Retinal pigment epithelial cell (primary cell): Measurements from ENCODE around the gene CRTC1.
A peak's percentile ranks its signal among the peaks of the same experiment; 100 is the strongest.

ENCODE experiments used
- DNase-seq: peaks from one replicate; pipeline ENCODE4 v3.0.0-alpha.2; 2010; ENCODE audit warnings: low read depth
- H3K4me3 ChIP-seq: 2 replicates; pipeline ENCODE4 v1.5.1; 2011; ENCODE audit warnings: mild to moderate bottlenecking, low read length, control low read depth, moderate library complexity
- TF ChIP-seq, protein P1 (sequence below): conservative IDR thresholded peaks from 2 replicates; pipeline ENCODE4 v1.5.1; 2011; ENCODE audit warnings: low read depth, low read length, control low read depth, inconsistent platforms

Gene CRTC1

DNA sequence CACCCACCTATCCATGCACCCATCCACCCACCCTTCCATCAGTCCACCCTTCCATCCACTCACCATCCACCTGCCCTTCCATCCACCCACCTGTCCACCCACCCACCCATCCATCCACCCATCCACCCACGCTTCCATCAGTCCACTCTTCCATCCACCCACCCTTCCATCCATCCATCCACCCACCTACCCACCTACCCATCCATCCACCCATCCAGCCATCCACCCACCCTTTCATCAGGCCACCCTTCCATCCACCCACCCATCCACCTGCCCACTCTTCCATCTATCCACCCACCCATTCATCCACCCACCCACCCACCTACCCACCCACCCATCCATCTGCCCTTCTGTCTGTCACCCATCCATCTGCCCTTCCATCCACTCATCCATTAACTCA, 29.6 kb upstream of the CRTC1 start:
- TF ChIP-seq, protein P1, sequence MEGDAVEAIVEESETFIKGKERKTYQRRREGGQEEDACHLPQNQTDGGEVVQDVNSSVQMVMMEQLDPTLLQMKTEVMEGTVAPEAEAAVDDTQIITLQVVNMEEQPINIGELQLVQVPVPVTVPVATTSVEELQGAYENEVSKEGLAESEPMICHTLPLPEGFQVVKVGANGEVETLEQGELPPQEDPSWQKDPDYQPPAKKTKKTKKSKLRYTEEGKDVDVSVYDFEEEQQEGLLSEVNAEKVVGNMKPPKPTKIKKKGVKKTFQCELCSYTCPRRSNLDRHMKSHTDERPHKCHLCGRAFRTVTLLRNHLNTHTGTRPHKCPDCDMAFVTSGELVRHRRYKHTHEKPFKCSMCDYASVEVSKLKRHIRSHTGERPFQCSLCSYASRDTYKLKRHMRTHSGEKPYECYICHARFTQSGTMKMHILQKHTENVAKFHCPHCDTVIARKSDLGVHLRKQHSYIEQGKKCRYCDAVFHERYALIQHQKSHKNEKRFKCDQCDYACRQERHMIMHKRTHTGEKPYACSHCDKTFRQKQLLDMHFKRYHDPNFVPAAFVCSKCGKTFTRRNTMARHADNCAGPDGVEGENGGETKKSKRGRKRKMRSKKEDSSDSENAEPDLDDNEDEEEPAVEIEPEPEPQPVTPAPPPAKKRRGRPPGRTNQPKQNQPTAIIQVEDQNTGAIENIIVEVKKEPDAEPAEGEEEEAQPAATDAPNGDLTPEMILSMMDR = no peak
- no peak for DNase-seq
- H3K4me3 ChIP-seq = no peak overlapping the region

DNA sequence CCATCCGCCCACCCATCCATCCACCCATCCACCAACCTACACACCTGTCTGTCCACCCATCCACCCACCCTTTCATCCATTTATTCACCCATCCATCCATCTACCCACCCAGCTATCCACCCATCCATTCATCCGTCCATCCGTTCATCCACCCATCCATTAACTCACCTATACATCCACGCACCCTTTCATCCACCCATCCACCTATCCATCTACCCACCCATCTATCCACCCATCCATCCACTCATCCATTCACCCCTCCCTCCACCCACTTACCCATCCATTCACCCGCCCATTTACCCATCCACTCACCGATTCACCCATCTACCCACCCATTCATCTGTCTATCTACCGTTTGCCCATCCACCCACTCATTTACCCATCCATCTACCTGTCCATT, 29.0 kb upstream of the CRTC1 start:
- TF ChIP-seq, protein P1 = no peak
- H3K4me3 ChIP-seq = no peak overlapping the region

DNA sequence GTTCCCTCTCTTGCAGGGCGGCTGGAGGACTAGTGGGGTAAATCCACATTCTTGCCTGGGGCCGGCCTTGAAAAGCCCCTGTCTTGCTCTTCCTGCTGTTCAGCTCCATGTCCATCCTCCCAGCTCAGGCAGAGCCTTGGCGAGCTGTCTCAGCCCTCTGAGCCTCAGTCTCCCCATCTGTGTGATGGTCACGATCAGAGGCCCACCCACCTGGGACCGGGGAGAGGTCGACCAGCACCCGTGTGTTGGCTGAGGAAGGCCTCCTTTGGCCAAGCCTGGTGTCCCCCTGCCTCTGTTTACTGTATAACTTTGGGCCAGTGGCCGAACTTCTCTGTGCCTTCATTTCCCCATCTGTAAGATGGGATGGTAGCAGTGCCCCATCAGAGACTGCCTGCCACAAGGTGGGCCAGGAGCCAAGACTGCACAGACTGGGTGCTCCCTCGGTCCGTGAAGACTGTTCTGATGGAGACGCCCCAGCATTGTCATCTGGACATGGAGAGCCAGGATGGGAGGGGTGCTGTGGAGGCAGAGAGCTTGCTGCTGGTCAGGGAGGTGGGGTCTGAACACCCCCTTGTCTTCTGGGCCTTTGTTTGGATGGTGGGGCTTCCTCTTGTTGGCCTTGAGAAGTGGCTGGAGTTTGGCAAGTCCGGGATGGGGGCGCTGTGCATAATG, 28.2 kb upstream of the CRTC1 start:
- no peak overlapping the region for H3K4me3 ChIP-seq
- DNase-seq = no peak
- TF ChIP-seq, protein P1 = no peak

More for the DNA sequence above, 29.0 kb upstream of the CRTC1 start:
- no peak for DNase-seq

DNA sequence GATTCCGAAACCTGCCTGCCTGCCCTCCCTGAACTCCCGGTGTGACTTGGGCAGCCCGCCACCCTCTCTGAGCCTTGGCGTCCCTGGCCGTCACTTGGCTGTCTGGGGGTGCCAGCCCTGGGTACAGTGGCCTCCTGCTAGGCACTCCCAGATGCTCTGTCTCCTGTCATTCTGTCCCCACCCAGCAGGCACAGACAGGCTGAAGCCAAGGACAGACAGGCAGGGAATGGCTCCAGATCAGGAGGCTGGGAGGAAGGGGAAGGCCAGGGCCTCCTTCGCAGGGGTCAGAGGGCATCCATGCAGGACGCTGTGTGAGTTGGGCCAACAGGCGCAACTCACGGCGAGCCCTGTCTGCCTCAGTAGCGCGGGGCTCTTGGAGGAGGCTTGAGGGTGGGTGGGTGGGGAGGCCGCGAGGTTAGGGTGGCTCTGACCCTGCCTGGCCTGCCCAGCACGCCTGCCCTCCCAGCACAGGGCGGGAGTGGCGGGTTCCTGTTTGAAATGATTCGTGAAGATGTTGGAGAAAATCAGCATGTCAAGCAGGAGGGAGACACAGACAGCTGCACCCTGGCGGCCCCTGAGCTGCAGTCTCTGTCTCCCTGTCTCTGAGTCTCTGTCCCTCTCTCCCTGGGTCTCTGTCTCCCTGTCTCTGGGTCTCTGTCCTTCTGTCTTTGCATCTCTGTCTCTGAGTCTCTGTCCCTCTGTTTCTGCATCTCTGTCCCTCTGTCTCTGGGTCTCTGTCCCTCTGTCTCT, 27.0 kb upstream of the CRTC1 start:
- TF ChIP-seq, protein P1 = no peak
- no peak for DNase-seq
- no peak overlapping the region for H3K4me3 ChIP-seq

DNA sequence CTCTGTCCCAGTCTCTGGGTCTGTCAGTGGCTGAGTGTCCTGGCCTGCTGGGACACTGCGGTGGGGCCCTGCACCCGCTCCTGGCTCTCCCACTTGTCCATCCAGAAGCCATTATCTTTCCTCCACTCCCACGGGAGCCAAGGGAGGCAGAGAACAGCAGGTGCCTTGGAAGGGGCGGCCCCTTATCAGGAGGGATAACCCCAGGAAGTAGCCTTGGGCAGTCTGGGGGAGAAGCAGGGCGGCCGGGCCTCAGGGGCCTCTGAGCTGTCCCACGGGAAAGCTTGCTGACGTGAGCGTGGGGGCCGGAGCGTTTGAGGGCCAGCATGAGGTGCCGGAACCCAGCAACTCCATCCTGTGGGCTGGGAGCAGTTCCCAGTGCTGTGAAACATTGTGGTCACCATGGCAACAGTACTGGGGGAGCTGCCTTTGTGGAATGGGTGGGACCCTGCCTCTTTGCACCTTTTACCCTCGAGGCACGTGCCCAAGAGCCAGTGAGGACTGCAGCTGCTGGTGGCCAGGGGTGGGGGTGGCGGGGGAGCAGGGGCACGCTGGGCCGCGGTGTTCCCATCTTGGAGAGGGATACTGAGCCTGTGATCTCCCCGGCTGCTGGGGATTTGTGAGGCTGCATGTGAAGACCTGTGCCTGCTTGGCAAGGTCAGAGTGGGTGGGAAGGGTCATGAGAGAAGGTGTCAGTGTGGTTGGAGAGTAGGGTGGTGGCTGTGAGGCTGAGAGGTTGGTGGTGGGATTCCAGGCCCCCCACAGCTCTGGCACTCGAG, 25.7 kb upstream of the CRTC1 start:
- H3K4me3 ChIP-seq = no peak overlapping the region
- TF ChIP-seq, protein P1 = no peak
- peak; percentile 85 for DNase-seq

DNA sequence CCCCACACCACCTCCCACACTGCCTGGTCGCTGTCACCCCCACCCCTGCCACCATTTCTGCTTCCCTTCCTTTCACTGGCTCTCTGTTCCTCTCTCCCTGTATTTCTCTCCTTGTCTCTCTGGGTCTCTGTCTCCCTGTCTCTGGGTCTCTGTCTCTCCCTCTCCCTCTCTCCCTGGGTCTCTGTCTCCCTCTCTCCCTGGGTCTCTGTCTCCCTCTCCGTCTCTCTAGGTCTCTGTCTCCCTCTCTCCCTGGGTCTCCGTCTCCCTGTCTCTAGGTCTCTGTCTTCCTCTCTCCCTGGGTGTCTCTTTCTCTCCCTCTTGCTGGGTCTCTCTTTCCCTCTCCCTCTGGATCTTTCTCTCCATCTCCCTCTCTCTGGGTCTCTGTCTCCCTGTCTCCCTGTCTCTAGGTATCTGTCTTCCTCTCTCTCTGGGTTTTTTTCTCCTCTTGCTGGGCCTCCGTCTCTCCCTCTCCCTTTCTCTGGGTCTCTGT, 25.1 kb upstream of the CRTC1 start:
- TF ChIP-seq, protein P1 = no peak

More for the DNA sequence above, 25.1 kb upstream of the CRTC1 start:
- no peak for DNase-seq
- H3K4me3 ChIP-seq = no peak overlapping the region
